COLO668 (cell line): ENCODE measurements around the gene KRTAP12-3.
"Not testable (repeated sequence)": the region's sequence is repeated elsewhere in the genome, so short reads cannot be mapped to it uniquely, and the experiment has no call there.

Experiments
- DNase-seq: peaks from one replicate; lab custom pipeline; 2025; ENCODE audit not compliant: unreplicated experiment; lab: John Stamatoyannopoulos, UW

Gene KRTAP12-3, protein sequence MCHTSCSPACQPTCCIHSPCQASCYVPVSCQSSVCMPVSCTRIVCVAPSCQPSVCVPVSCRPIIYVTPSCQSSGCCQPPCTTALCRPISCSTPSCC

DNA sequence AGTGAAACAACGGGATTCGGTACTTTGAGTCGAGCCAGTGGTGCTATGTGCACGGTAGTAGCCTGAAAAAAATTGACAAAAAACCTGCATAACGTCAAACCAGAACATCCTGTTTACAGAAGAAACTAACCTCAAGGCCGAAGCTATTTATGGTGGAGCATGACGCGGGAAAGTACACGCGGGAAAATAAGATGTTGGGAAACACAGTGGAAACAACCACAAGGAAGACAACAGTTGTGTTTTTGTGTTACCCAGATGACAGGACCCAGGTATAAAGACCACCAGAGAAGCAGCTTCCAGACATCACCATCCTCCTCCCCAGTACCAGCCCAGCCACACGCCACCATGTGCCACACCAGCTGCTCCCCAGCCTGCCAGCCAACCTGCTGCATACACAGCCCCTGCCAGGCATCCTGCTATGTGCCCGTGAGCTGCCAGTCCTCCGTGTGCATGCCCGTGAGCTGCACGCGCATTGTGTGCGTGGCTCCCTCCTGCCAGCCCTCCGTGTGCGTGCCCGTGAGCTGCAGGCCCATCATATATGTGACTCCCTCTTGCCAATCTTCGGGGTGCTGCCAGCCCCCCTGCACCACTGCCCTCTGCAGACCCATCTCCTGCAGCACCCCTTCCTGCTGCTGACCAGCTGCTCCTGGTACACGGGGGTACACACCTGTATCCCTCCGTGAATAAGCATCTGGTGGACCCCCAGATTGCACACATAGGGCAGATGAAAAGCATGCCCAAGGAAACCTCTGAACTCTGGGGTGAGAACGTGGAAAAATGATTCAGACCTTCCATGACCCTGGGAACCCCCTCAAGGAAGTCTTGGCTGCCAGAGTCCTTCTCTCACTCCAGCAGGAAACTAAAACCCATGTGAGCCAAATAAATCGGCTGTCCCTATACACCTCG lies at the start of gene KRTAP12-3:
Gene KRTAP12-3, plus strand, starts transcription at position 298 of the 906 bp plus-strand sequence. Its CDS starts 48 bp downstream, at position 346.
- DNase-seq: no peak

GRCh38 chr21:44609193-44609592 lies 48.5 kb upstream of the KRTAP12-3 start:
- no peak for DNase-seq

GRCh38 chr21:44610157-44610843 lies 47.4 kb upstream of the KRTAP12-3 start:
- not testable (repeated sequence) for DNase-seq

DNA sequence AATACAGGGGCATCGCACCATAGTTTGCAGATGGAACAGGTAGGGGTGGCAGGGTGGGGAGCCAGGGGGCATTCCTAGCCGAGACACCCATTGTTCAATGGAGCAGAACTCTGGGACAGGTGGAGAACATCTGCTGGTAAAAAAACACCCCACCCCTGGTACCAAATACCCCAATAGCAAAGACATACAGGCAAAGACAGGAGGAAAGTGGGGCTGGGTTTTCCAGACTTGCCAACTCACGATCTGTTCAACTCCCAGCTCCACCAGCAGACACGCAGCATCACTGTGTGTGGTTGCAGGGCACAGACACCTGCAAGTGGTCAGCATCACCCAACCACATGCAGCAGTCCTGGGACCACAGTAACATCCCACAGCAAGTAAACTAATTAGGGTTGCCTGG lies 46.2 kb upstream of the KRTAP12-3 start:
- DNase-seq: no peak

- no peak for DNase-seq
Observed at GRCh38 chr21:44612029-44612486, 45.7 kb upstream of the KRTAP12-3 start, which contains the start of gene KRTAP10-8. TSS of gene KRTAP10-8 (plus strand) at chr21:44612079. CDS start at chr21:44612101, 22 bp downstream.

- no peak for DNase-seq
Observed at GRCh38 chr21:44612669-44613229, 45.0 kb upstream of the KRTAP12-3 start.

GRCh38 chr21:44613386-44614155 lies 44.2 kb upstream of the KRTAP12-3 start:
- DNase-seq: no peak

DNA sequence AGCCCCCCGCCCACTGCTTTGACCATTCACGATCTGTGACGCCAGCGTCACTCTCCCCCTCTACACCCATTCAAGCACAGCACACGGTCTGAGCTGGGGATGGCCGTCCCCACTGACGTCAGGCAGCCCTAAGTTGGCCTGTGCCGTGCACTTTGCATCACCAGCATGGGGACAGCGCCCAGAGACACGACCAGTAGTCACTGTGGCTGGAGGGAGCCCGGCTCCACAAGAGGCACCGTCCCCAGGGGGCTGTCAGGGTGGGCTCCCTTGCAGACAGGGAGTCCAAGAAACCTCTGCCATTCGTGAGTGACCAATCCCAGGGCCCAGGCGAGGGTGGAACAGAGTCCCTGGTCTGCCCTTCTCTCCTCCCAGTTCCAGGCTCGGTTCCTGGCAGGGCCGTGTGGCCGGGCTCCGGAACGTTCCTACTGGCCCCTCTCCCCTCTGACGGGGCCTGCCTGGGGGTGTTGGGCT lies 43.5 kb upstream of the KRTAP12-3 start:
- DNase-seq: no peak

GRCh38 chr21:44614961-44615391 lies 42.8 kb upstream of the KRTAP12-3 start:
- DNase-seq: peak; percentile 46

DNA sequence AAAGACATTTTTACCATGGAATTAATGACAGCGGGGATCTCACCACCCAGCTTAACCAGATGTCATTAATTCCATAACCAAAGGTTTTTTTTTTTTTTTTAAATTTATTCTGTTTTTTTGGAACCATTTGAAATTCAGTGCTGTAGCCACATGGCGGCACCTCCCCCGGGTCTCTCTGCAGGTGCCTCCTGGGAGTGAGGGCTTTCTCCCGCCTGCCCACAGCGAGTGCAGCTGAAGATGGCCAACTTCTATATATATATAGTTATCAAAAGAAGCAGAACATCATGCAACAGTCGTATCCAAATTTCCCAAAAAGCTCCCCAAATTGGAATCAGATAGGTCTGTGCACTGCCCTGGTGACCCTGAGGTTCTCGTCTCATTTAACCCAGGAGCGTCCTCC lies 42.3 kb upstream of the KRTAP12-3 start:
- DNase-seq: no peak

DNA sequence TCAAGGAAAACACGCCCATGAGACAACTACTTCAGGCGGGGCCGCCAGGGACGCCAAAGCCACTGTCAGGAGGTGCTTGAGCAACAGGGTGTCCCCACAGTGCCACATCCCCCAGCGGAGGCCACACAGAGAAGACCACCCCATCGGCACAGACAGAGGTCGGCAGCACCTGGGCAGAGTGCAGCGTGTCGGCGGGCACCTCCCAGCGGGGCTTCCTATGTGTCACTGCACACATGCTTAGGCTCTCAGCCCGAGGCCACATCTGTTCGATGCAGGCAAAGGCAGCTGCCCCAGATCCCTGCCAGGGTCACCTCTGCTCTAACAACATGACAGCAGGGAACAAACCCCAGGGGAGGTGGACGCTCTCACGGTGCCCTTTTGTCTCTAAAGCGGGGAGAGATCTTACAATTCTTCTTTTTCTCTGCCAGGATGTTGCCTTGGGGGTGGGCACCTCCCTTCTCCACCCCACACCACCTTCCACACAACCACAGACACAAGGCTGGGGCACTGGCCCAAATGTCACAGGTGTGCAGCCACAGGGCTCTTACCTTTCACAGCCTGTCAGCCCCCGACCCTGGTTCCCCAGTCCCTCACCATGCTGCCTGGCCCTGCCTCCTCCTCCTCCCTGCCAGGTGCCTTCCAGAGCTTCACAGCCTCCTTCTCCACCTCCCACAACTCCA lies 41.7 kb upstream of the KRTAP12-3 start:
- DNase-seq: no peak

DNA sequence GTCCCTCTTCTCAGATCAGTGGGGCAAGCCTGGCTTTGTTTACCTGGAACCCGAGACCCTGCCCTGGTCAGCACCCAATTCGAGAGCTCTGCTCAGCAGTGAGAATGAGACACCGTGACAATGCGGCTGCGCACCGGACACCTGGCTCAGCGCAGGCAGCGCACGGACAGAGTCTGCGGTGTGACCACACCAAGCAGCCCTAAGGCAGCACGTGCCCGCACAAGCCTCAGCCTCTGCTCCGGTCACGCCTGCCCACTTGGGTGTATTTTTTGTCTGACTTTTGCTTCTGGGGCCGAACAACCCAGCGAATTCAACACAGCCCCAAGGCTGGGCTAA lies 41.2 kb upstream of the KRTAP12-3 start:
- DNase-seq: no peak

DNA sequence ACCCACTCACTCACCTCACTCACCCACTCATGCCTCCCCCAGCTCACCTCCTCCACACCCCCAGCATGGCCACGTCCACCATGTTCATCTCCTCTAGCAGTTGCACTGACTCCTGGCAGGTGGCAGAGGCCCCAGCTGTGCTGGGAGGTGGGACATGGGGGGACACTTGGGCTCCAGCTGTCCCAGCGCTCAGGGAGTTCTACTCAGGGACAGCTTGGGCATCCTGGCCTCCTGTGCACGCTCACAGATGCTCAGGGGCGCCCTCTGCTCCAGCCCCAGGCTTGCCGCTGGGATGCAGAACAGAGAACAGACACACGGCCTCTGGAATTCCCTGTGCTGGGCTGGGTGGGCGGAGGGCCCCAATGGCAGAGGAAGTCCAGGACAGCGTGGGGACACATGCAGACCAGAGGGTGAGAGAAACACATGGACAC lies 40.6 kb upstream of the KRTAP12-3 start:
- DNase-seq: no peak

GRCh38 chr21:44618504-44618903 lies 39.2 kb upstream of the KRTAP12-3 start:
- peak; percentile 17 for DNase-seq

DNA sequence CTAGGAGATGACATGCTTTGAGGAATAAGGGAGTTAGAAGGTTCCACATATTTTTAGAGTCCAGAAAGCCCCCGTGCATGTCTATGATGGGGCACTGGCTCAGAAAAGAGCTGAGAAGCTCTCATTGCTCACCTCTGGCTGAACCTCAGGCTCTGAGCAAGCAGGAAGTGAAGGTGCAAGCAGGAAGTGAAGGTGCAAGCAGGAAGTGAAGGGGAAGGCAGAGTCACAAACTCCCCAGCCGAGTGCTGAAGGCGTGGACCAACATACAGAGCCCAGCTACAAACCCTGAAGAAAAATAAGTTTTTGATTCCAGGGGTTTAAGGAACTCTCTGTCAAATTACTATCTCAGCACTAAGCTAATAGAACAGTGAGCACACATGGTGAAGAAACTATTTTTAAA lies 38.8 kb upstream of the KRTAP12-3 start:
- no peak for DNase-seq

- DNase-seq: no peak
Observed at GRCh38 chr21:44619886-44620285, 37.8 kb upstream of the KRTAP12-3 start.

DNA sequence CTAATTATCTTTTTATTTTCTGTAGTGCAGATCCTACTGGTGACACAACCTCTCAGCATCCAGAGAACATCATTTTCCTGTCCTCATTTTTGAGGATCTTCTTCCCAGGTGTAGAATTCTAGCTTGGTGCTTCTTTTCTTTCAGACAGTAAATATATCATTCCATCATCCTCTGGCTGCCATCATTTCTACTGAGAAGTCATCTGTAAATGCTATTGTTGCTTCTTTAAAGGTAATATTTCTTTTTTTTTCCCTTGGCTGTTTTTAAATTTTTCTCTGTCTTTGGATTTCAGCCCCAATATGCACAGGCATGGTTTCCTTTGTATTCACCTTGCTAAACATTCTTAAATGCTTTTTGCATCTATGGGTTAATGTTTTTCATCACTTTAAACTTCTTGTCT lies 34.2 kb upstream of the KRTAP12-3 start:
- DNase-seq: no peak

DNA sequence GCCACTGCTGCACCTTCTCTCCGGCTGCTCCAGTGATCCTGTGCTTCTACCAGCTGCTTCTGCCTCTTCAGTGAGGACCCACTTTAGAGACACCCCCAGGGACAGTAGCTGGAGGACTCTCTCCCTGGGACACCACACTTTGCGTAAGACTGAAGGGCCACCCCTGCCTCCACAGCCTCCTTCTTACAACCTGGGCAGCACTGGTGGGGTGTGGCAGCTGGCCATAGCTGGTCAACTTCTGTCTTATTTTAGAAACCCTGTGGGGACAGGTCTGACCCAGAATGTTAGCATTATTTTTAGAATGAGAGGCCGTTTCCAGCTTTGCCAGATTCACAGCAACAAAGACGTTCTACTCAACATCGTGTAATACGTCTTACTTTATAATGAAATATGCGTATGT lies 32.0 kb upstream of the KRTAP12-3 start:
- no peak for DNase-seq

DNA sequence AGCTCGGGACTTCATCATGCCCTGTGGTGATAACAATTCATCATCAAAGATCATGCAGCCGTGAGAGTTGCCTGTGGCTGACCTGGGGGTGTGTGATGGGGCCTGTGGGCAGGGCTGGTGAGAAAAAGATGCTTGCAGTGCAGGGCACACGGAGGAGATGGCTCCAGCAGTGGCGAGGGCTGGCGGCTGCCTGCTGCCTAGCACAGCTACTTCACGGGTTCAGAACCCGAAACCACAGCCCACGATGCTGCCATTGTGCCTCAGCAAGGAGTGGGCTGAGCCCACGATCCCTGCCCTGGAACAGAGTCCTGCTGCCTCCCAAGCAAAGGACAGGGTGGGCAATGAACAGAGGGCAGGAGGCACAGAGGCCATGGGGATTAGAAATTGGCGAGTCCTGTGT lies 31.5 kb upstream of the KRTAP12-3 start:
- no peak for DNase-seq

DNA sequence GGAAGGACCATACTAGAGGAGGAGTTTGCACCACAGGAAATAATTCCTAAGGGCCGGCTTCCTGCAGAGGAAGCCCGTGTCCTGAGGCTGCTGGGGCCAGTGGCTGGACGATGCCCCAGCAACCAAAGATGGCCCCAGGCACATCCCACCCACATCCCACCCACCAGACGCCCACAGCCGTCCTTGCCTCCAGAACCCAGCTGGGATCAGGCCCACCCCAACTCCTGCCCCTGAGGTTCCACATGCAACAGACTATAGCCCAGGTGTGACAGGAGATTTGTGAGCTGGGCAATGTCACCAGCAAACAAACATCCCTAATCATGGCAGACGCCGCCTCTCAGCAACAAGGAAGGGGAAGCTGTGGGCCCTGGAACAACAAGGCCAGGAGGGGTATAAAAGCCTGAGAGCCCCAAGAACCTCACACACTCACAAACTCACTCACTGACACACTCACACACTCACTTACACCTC lies 31.0 kb upstream of the KRTAP12-3 start, which contains the start of gene KRTAP10-9:
Gene KRTAP10-9, plus strand, starts transcription at position 421 of the 471 bp plus-strand sequence. CDS start 79 bp downstream, outside the sequence.
- no peak for DNase-seq
